Measurements from ENCODE around the gene LPCAT1.

DNA sequence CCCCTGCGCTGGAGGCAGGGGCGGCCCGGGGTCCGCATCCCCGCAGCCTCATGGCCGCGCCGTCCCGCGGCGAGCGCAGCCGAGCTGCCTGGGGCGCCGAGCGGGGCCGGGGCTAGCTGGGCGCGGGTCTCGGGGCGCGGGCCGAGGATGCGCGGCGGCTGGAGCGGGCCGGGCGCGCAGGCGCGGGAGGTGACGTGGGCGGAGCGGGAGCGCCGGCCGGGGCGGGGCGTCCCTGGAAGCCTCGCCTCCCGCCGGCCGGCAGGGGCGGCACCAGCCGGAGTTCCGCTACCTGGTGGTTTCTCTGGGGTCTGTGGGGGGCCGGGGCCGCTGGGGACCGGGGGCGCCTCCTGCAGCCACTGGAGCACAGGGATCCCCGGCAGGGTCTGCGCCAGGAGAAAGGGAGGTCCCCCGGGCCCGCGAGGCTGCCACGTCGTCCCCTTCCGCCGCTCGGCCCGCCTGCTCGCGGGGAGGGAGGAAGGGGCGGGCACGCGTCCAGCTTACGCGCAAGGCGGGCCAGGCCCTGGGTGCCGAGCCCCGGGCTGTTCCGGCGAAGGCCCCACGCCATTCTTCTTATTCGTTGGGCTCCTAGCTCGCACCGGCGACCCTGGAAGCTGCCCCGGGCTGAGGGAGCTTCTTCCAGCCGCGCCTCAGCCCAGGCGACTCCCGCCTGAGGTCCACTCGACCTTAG is at the start of gene LPCAT1:
- TF ChIP-seq EZH2 (IDR thresholded peaks at IDR 0.05; ENCODE audit: borderline replicate concordance, low read depth, low read length, severe bottlenecking), result no peak
- no peak for TF ChIP-seq POLR2AphosphoS5 (IDR thresholded peaks at IDR 0.05; ENCODE audit: insufficient read depth, low read depth, low read length)
- TF ChIP-seq, protein P1, sequence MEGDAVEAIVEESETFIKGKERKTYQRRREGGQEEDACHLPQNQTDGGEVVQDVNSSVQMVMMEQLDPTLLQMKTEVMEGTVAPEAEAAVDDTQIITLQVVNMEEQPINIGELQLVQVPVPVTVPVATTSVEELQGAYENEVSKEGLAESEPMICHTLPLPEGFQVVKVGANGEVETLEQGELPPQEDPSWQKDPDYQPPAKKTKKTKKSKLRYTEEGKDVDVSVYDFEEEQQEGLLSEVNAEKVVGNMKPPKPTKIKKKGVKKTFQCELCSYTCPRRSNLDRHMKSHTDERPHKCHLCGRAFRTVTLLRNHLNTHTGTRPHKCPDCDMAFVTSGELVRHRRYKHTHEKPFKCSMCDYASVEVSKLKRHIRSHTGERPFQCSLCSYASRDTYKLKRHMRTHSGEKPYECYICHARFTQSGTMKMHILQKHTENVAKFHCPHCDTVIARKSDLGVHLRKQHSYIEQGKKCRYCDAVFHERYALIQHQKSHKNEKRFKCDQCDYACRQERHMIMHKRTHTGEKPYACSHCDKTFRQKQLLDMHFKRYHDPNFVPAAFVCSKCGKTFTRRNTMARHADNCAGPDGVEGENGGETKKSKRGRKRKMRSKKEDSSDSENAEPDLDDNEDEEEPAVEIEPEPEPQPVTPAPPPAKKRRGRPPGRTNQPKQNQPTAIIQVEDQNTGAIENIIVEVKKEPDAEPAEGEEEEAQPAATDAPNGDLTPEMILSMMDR (IDR thresholded peaks at IDR 0.05; ENCODE audit: extremely low read depth in 1 of 2, insufficient read depth in 1 of 2, low read depth in 1 of 2, low read length in 2 of 2), result no peak
- TF ChIP-seq, protein P2, sequence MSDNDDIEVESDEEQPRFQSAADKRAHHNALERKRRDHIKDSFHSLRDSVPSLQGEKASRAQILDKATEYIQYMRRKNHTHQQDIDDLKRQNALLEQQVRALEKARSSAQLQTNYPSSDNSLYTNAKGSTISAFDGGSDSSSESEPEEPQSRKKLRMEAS (IDR thresholded peaks at IDR 0.05; ENCODE audit: insufficient read depth, insufficient read length), result no peak
- no peak for TF ChIP-seq FOS (IDR thresholded peaks at IDR 0.05; ENCODE audit: borderline replicate concordance, insufficient read depth, low read length)
- no peak for TF ChIP-seq GATA2 (IDR thresholded peaks at IDR 0.05; ENCODE audit: insufficient read depth, insufficient read length, low read depth, low read length)
- no peak for TF ChIP-seq POLR2A (IDR thresholded peaks at IDR 0.05; ENCODE audit: low read depth, low read length)
